Panc1 (cell line): Measurements from ENCODE around the gene CHST1. TPM values are rescaled to one million over a fixed set of nuclear protein-coding genes. Genes with fewer than 3 reads are reported as not detected.

Experiments used
- ATAC-seq: fragments of 200-7000 bp; cut with Tn5 transposase; 2 replicates; pipeline ENCODE4 v1.9.1; 2020; ENCODE audit warnings: mild to moderate bottlenecking, moderate library complexity
- BruUV-seq: library from RNA; stranded (reverse); fragments of 400-500 nt; replicated peaks from 2 replicates; lab custom pipeline; 2021; lab: Mats Ljungman, UMichigan
- CTCF ChIA-PET: fragments of 300-600 bp; sonication (Branson Sonifier 250); formaldehyde crosslinking; loops from one replicate; lab custom pipeline; 2022; ENCODE audit warnings: antibody characterized with exemption; lab: Charles Lee
- POLR2A ChIA-PET: fragments of 300-600 bp; sonication (Branson Sonifier 250); formaldehyde crosslinking; loops from one replicate; lab custom pipeline; 2022; ENCODE audit warnings: antibody characterized with exemption; lab: Charles Lee
- DNase-seq: peaks from one replicate; pipeline ENCODE4 v3.0.0-alpha.2; 2010; ENCODE audit warnings: low read depth, low spot score
- H3K27ac ChIP-seq: 2 replicates; pipeline ENCODE4 v1.5.1; 2011; ENCODE audit warnings: mild to moderate bottlenecking, low read length, inconsistent platforms
- H3K27me3 ChIP-seq: fragments of 200-500 bp; sonication (Bioruptor generic); 2 replicates; pipeline ENCODE4 v1.6.0; 2014; ENCODE audit warnings: low read length, inconsistent platforms; ENCODE audit not compliant: control insufficient read depth, insufficient read depth
- H3K36me3 ChIP-seq: fragments of 200-500 bp; sonication (Bioruptor generic); 2 replicates; pipeline ENCODE4 v1.5.1; 2014; ENCODE audit warnings: inconsistent platforms, mild to moderate bottlenecking, low read length, moderate library complexity; ENCODE audit not compliant: control insufficient read depth, insufficient read depth
- H3K4me1 ChIP-seq: 2 replicates; pipeline ENCODE4 v1.5.1; 2011; ENCODE audit warnings: inconsistent platforms, mild to moderate bottlenecking, low read length, moderate library complexity; ENCODE audit not compliant: control insufficient read depth, insufficient read depth
- H3K4me3 ChIP-seq, 2 experiments: 2 replicates each; pipeline ENCODE4 v1.5.1; 2011 to 2012; ENCODE audit warnings: low read depth in 2 of 2, low read length in 2 of 2, mild to moderate bottlenecking in 2 of 2, inconsistent platforms in 1 of 2, moderate library complexity in 1 of 2
- H3K9me3 ChIP-seq: fragments of 200-500 bp; sonication (Bioruptor generic); 2 replicates; pipeline ENCODE4 v1.5.1; 2014; ENCODE audit warnings: low read depth, mild to moderate bottlenecking, inconsistent platforms, low read length, moderate library complexity; ENCODE audit not compliant: control insufficient read depth, insufficient read depth
- CTCF ChIP-seq: fragments of 450-650 bp; IDR thresholded peaks from 2 replicates; pipeline ENCODE4 v1.5.1; 2017; ENCODE audit warnings: mild to moderate bottlenecking
- POLR2AphosphoS5 ChIP-seq: IDR thresholded peaks from 2 replicates; pipeline ENCODE4 v1.6.1; 2012; ENCODE audit warnings: mild to moderate bottlenecking, low read depth, low read length, moderate library complexity
- REST ChIP-seq, 2 experiments: IDR thresholded peaks; 2 replicates each; pipeline ENCODE4 v1.6.1; 2011 to 2012; ENCODE audit warnings: low read depth in 2 of 2, control low read depth in 1 of 2, low read length in 1 of 2, mild to moderate bottlenecking in 1 of 2, moderate library complexity in 1 of 2; ENCODE audit not compliant: insufficient read depth in 1 of 2
- SIN3A ChIP-seq: IDR thresholded peaks from 2 replicates; pipeline ENCODE4 v1.6.1; 2012; ENCODE audit warnings: low read depth, mild to moderate bottlenecking, low read length, moderate library complexity, borderline replicate concordance; ENCODE audit not compliant: insufficient read depth
- TCF7L2 ChIP-seq: IDR thresholded peaks from 2 replicates; pipeline ENCODE4 v1.6.1; 2011; ENCODE audit warnings: mild to moderate bottlenecking, low read depth, low read length, inconsistent platforms
- in situ Hi-C: cut with HindIII; loops from 2 replicates; pipeline ENCODE4 v1.10.0; 2016; ENCODE audit warnings: low sequenced_read_pairs, low pct_unique_long_range_greater_than_20kb
- intact Hi-C: fragments of 100-400 bp; cut with micrococcal nuclease; formaldehyde crosslinking; loops from one replicate; pipeline ENCODE4 v1.10.0; 2022; ENCODE audit not compliant: unreplicated experiment
- total RNA-seq: library from RNA; stranded (reverse); gene quantifications from one replicate; pipeline ENCODE4 v1.2.1, GENCODE V29; 2021; ENCODE audit not compliant: unreplicated experiment

The CHST1 gene
- total RNA-seq, 1 experiment from 2014 or later = not detected

GRCh38 chr11:45618897-45619296 lies 46.5 kb downstream of the CHST1 start:
- no peak overlapping the region for H3K27ac ChIP-seq

GRCh38 chr11:45617871-45618601 lies 47.4 kb downstream of the CHST1 start:
- H3K9me3 ChIP-seq = peaks cover 3% of the 10 kb centered on the region; the same call in 1 of the 2 replicates

More at GRCh38 chr11:45618897-45619296, 46.5 kb downstream of the CHST1 start:
- DNase-seq = no peak
- Histone ChIP-seq H3K9me3 (peaks cover 3% of the 10 kb centered on the region; the same call in 1 of the 2 replicates), H3K27me3 (peaks cover 12% of the 10 kb centered on the region), H3K4me1 (no peaks in the 10 kb centered on the region), H3K36me3 (no peaks in the 10 kb centered on the region), H3K4me3 (no peak overlapping the region)
- in situ Hi-C loops = no loop called here
- no TSS peak for BruUV-seq
- ChIA-PET POLR2A (interaction anchor here (0.5 to 0.8 kb wide), 2 partner anchors 77 to 772 kb away, joined by 3 to 5 read pairs; no protein-coding TSS in a partner anchor), CTCF (no interaction called here)
- intact Hi-C loops = no loop called here
- no peak for ATAC-seq
- TF ChIP-seq SIN3A = no peak
- no peak for TF ChIP-seq TCF7L2
- TF ChIP-seq REST (IDR thresholded peaks at IDR 0.05; ENCODE audit: insufficient read depth in 1 of 2, low read depth in 2 of 2, low read length in 1 of 2) = no peak
- TF ChIP-seq CTCF = no peak
- no peak for TF ChIP-seq POLR2AphosphoS5

More at GRCh38 chr11:45617871-45618601, 47.4 kb downstream of the CHST1 start:
- ChIA-PET CTCF (no interaction called here), POLR2A (no interaction called here)
- TF ChIP-seq SIN3A (no peak), TCF7L2 (no peak), CTCF (no peak), POLR2AphosphoS5 (no peak), REST (IDR thresholded peaks at IDR 0.05; ENCODE audit: insufficient read depth in 1 of 2, low read depth in 2 of 2, low read length in 1 of 2) (no peak)
- intact Hi-C loops = no loop called here
- no peak for DNase-seq
- Histone ChIP-seq H3K36me3 (no peaks in the 10 kb centered on the region), H3K4me1 (no peaks in the 10 kb centered on the region), H3K27ac (no peak overlapping the region), H3K4me3 (no peak overlapping the region), H3K27me3 (peaks cover 13% of the 10 kb centered on the region)
- ATAC-seq = no peak
- BruUV-seq = no TSS peak
- in situ Hi-C loops = no loop called here
